Activated CD8-positive, alpha-beta T cell treated with anti-CD3 and anti-CD28 coated beads for 36 hours (primary cell): Measurements from ENCODE around the gene SVOP. TPM values are rescaled to one million over a fixed set of nuclear protein-coding genes. Genes with fewer than 3 reads are reported as not detected.

ENCODE experiments used
- ATAC-seq: fragments of 200-7000 bp; cut with Tn5 transposase; one replicate; pipeline ENCODE4 v1.10.0; 2021; ENCODE audit warnings: mild to moderate bottlenecking, moderate library complexity
- CTCF ChIA-PET: fragments of 350-600 bp; sonication (Branson Sonifier 250); formaldehyde crosslinking; loops from one replicate; lab custom pipeline; 2021; ENCODE audit warnings: antibody characterized with exemption; lab: Charles Lee
- POLR2A ChIA-PET: fragments of 350-600 bp; sonication (Branson Sonifier 250); formaldehyde crosslinking; loops from one replicate; lab custom pipeline; 2021; ENCODE audit warnings: antibody characterized with exemption; lab: Charles Lee
- DNase-seq: peaks from one replicate; pipeline ENCODE4 v3.0.0-alpha.2; 2020
- H3K27ac Mint-ChIP-seq: one replicate; pipeline ENCODE4 v1.8.0; 2021; ENCODE audit warnings: mild to moderate bottlenecking, mixed read lengths
- H3K27me3 Mint-ChIP-seq: one replicate; pipeline ENCODE4 v1.8.0; 2021; ENCODE audit warnings: mixed read lengths
- H3K36me3 Mint-ChIP-seq: one replicate; pipeline ENCODE4 v1.8.0; 2021; ENCODE audit warnings: low read depth, mixed read lengths
- H3K4me1 Mint-ChIP-seq: one replicate; pipeline ENCODE4 v1.8.0; 2021; ENCODE audit warnings: low read depth, mixed read lengths
- H3K4me3 Mint-ChIP-seq: one replicate; pipeline ENCODE4 v1.8.0; 2021; ENCODE audit warnings: mild to moderate bottlenecking, moderate library complexity, mixed read lengths
- H3K9me3 Mint-ChIP-seq: one replicate; pipeline ENCODE4 v1.8.0; 2021; ENCODE audit warnings: mixed read lengths
- intact Hi-C: fragments of 100-400 bp; cut with micrococcal nuclease; formaldehyde crosslinking; loops from one replicate; pipeline ENCODE4 v1.10.0; 2022
- total RNA-seq, 2 experiments: library from RNA; stranded (reverse); gene quantifications; one replicate each; pipeline ENCODE4 v1.2.3, GENCODE V29; 2021
- TF ChIP-seq, protein P1 (sequence below): fragments of 200-600 bp; IDR thresholded peaks from one replicate; pipeline ENCODE4 v1.8.0; 2022; ENCODE audit warnings: antibody characterized with exemption, mild to moderate bottlenecking

SVOP gene
- total RNA-seq, 2 experiments from 2014 or later = not detected

DNA sequence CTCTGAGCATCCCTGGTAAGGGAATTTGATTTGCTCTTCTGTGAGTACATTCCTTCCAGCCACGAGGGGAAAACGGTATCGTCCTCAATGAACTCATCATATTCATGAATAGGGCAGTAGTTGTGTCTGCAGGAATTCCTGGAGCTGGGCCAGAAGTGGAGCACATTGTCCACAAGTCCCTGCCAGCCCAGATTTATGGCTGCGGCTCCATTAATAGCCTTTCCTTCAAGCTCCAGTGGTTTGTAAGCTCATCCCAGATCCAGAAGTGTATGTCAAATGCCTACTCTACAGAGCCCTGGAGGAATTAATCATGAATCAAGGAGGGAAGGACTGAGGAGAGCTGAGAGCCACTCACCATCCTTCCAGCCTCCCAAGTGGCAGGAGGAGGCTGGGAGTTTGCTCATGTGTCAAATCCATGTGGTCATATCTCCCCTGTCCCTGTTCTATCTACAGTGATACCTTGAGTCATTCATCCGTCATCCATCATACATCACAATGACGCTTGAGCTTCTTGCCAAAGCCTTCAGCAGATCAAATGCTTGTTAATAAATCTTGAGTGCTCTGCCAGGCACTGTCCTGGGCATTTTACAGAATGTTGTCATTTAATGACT lies 65.5 kb downstream of the SVOP start:
- intact Hi-C loops = loop anchor here (10.0 kb wide), 1 partner anchor 391 kb away; the partner anchor contains the start of genes ISCU and SART3
- CTCF ChIA-PET = interaction anchor here (0.8 kb wide), 1 partner anchor 71 kb away, joined by 4 read pairs; no protein-coding TSS in a partner anchor

DNA sequence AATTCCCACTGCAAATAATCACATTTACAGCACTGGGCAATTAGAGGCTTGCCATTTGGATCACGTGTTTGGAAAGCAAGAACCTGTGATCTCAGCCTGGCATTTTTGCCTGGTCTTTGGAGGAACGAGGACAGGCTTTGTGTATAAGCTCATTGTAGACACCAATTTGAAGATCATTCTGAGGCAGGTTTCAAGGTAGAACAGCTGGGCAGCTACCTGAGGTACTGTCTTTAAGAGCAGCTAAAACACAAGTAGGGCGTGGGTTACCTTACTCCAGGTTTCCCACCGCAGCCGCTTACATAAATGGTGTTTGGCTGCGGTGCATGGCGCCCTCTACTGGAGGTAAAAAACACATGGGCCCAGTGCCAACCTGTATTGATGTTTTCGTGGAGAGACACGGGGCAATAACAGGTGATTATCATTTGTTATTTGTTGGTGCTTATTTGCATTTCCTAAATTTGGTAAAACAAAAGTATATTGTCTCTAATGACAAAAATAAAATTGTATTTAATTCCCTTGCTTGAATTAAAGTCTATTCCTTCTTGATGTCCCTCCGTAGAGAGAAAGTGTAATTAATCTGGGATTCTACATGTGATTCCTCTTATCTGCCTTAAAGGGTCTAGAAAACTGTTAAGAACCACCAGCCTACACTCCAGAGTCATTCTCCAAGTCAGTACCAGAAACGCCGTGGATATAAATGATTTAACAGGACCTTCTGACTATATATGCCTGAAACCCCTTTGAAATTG lies 69.7 kb downstream of the SVOP start:
- ATAC-seq (peak; percentile 90), DNase-seq (peak; percentile 83)
- H3K9me3 Mint-ChIP-seq = peaks cover 9% of the 10 kb centered on the region
- TF ChIP-seq, protein P1, sequence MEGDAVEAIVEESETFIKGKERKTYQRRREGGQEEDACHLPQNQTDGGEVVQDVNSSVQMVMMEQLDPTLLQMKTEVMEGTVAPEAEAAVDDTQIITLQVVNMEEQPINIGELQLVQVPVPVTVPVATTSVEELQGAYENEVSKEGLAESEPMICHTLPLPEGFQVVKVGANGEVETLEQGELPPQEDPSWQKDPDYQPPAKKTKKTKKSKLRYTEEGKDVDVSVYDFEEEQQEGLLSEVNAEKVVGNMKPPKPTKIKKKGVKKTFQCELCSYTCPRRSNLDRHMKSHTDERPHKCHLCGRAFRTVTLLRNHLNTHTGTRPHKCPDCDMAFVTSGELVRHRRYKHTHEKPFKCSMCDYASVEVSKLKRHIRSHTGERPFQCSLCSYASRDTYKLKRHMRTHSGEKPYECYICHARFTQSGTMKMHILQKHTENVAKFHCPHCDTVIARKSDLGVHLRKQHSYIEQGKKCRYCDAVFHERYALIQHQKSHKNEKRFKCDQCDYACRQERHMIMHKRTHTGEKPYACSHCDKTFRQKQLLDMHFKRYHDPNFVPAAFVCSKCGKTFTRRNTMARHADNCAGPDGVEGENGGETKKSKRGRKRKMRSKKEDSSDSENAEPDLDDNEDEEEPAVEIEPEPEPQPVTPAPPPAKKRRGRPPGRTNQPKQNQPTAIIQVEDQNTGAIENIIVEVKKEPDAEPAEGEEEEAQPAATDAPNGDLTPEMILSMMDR = peak; percentile 88
- POLR2A ChIA-PET = interaction anchor here (0.6 kb wide), 2 partner anchors 44 to 104 kb away, joined by 4 read pairs; no protein-coding TSS in a partner anchor
- H3K27ac Mint-ChIP-seq = no peak overlapping the region
- intact Hi-C loops = loop anchor here (2.0 to 10.0 kb wide), 3 partner anchors 66 to 386 kb away; partner anchors contain the start of genes ISCU and SART3
- no peak overlapping the region for H3K4me3 Mint-ChIP-seq
- H3K36me3 Mint-ChIP-seq = no peaks in the 10 kb centered on the region
- peaks cover 3% of the 10 kb centered on the region for H3K4me1 Mint-ChIP-seq
- CTCF ChIA-PET = interaction anchor here (0.7 to 2.3 kb wide), 56 partner anchors 8 to 1328 kb away, joined by 3 to 35 read pairs (median 4); partner anchors contain the start of genes ALKBH2 and DAO
- H3K27me3 Mint-ChIP-seq = peaks cover 4% of the 10 kb centered on the region

More for the DNA sequence above, 65.5 kb downstream of the SVOP start:
- Mint-ChIP-seq H3K9me3 (no peaks in the 10 kb centered on the region), H3K4me3 (no peak overlapping the region), H3K27ac (no peak overlapping the region), H3K36me3 (no peaks in the 10 kb centered on the region), H3K27me3 (no peaks in the 10 kb centered on the region), H3K4me1 (peaks cover 3% of the 10 kb centered on the region)
- TF ChIP-seq, protein P1 = no peak
- no peak for ATAC-seq
- POLR2A ChIA-PET = interaction anchor here (0.7 kb wide), 1 partner anchor 138 kb away, joined by 4 read pairs; the partner anchor contains the start of gene ALKBH2
- no peak for DNase-seq

DNA sequence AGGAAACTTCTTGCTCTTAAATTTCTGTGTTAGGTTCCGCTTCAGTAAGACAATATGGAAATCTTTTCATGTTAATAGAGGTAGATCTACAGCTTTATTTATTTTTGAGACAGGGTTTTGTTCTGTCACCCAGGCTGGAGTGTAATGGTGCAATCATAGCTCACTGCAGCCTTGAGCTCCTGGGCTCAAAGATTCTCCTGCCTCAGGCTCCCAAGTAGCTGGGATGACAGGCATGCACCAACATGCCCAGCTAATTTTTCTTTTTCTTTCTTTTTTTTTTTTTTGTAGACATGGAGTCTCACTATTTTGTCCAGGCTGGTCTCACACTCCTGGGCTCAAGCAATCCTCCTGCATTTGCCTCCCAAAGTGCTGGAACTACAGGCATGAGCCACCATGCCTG lies 70.9 kb downstream of the SVOP start:
- ATAC-seq = no peak
- ChIA-PET CTCF (interaction anchor here (1.1 to 2.3 kb wide), 13 partner anchors 13 to 393 kb away, joined by 3 to 35 read pairs (median 5); partner anchors contain the start of genes ALKBH2 and DAO), POLR2A (no interaction called here)
- Mint-ChIP-seq H3K9me3 (peaks cover 9% of the 10 kb centered on the region), H3K4me1 (peaks cover 3% of the 10 kb centered on the region), H3K27ac (no peak overlapping the region), H3K4me3 (no peak overlapping the region), H3K27me3 (peaks cover 4% of the 10 kb centered on the region), H3K36me3 (no peaks in the 10 kb centered on the region)
- intact Hi-C loops = loop anchor here (2.0 to 10.0 kb wide), 3 partner anchors 65 to 385 kb away; partner anchors contain the start of genes ISCU and SART3
- DNase-seq = no peak
- TF ChIP-seq, protein P1 = no peak

DNA sequence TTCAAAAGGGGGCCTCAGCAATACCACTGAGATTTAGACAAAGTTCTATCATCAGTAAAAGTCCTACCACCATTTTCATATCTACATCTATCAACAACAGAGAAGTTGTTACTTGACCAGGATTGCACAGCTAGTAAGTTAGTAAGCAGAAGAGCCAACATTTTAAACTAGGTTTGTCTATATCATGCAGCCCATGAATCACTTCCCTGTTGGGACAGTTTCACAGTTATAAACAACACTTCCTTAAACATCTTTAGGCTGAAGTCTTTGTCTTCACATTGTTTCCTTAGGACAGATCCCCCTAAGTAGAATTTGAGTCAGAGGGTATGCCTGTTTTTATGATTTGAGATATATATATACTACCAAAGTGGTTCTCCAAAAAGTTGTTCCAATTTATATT lies 72.5 kb downstream of the SVOP start:
- Mint-ChIP-seq H3K4me1 (peaks cover 3% of the 10 kb centered on the region), H3K4me3 (no peak overlapping the region), H3K9me3 (peaks cover 9% of the 10 kb centered on the region), H3K36me3 (no peaks in the 10 kb centered on the region), H3K27me3 (peaks cover 4% of the 10 kb centered on the region), H3K27ac (no peak overlapping the region)
- POLR2A ChIA-PET = interaction anchor here (0.6 kb wide), 1 partner anchor 139 kb away, joined by 3 read pairs; no protein-coding TSS in a partner anchor
- DNase-seq (no peak), ATAC-seq (no peak)
- intact Hi-C loops = no loop called here
- CTCF ChIA-PET = no interaction called here
- TF ChIP-seq, protein P1 = no peak
